HFFc6 (cell line): ENCODE data around the gene USP50. TPM values are rescaled to one million over a fixed set of nuclear protein-coding genes. Genes with fewer than 3 reads are reported as not detected.

Experiments used
- DNase-seq: peaks from one replicate; pipeline ENCODE4 v3.0.0-alpha.2; 2018
- H3K27ac Mint-ChIP-seq: 2 replicates; pipeline ENCODE4 v1.8.0; 2020; ENCODE audit warnings: mild to moderate bottlenecking, mixed read lengths
- H3K27me3 Mint-ChIP-seq: 2 replicates; pipeline ENCODE4 v1.8.0; 2021; ENCODE audit warnings: mild to moderate bottlenecking, moderate library complexity, mixed read lengths; ENCODE audit not compliant: insufficient read depth
- H3K36me3 Mint-ChIP-seq: 2 replicates; pipeline ENCODE4 v1.8.0; 2021; ENCODE audit warnings: low read depth, mixed read lengths
- H3K4me1 Mint-ChIP-seq: 2 replicates; pipeline ENCODE4 v1.8.0; 2020; ENCODE audit warnings: low read depth, mixed read lengths
- H3K4me3 Mint-ChIP-seq: 2 replicates; pipeline ENCODE4 v1.8.0; 2020; ENCODE audit warnings: mild to moderate bottlenecking, moderate library complexity, mixed read lengths
- H3K9me3 Mint-ChIP-seq: 2 replicates; pipeline ENCODE4 v1.8.0; 2020; ENCODE audit warnings: mild to moderate bottlenecking, mixed read lengths
- CTCF ChIP-seq: fragments of 200-600 bp; sonication (generic); IDR thresholded peaks from 2 replicates; pipeline ENCODE4 v1.5.0; 2021; ENCODE audit warnings: antibody characterized with exemption, mild to moderate bottlenecking
- total RNA-seq, 6 experiments: library from RNA; stranded (reverse); fragmentation: NEBNext Ultra II Directional; extraction: Animal tissue kit (Norgen Biotek cat#: 25700); gene quantifications; 2 replicates in 1 of 6; 3 replicates in 5 of 6; pipeline ENCODE4 v1.2.3, GENCODE V29; 2021

The USP50 gene
- total RNA-seq, 6 experiments from 2014 or later, result 0.25 TPM; not detected in 5

GRCh38 chr15:50556642-50557371 is 10.3 kb upstream of the USP50 start:
- Mint-ChIP-seq H3K9me3 (no peaks in the 10 kb centered on the region), H3K36me3 (no peaks in the 10 kb centered on the region; the same call in 1 of the 2 replicates), H3K4me1 (no peaks in the 10 kb centered on the region), H3K27ac (no peak overlapping the region), H3K4me3 (no peak overlapping the region), H3K27me3 (peaks cover 5% of the 10 kb centered on the region)
- no peak for DNase-seq
- TF ChIP-seq CTCF, result no peak

GRCh38 chr15:50552238-50552637 is 5.8 kb upstream of the USP50 start:
- H3K4me1 Mint-ChIP-seq, result peaks cover 5% of the 10 kb centered on the region; the same call in 1 of the 2 replicates
- TF ChIP-seq CTCF, result no peak
- no peak overlapping the region for H3K27ac Mint-ChIP-seq
- H3K27me3 Mint-ChIP-seq, result peaks cover 7% of the 10 kb centered on the region
- no peak overlapping the region for H3K4me3 Mint-ChIP-seq
- DNase-seq, result no peak
- H3K36me3 Mint-ChIP-seq, result no peaks in the 10 kb centered on the region; the same call in 1 of the 2 replicates
- H3K9me3 Mint-ChIP-seq, result no peaks in the 10 kb centered on the region

GRCh38 chr15:50549326-50549725 is 2.9 kb upstream of the USP50 start:
- Mint-ChIP-seq H3K4me1 (peaks cover 5% of the 10 kb centered on the region; the same call in 1 of the 2 replicates), H3K9me3 (no peaks in the 10 kb centered on the region), H3K27me3 (peaks cover 6% of the 10 kb centered on the region), H3K27ac (no peak overlapping the region), H3K36me3 (no peaks in the 10 kb centered on the region; the same call in 1 of the 2 replicates), H3K4me3 (no peak overlapping the region)
- no peak for DNase-seq
- TF ChIP-seq CTCF, result no peak

- no peaks in the 10 kb centered on the region for H3K9me3 Mint-ChIP-seq
- no peak for TF ChIP-seq CTCF
- no peak for DNase-seq
- no peak overlapping the region for H3K4me3 Mint-ChIP-seq
- no peaks in the 10 kb centered on the region for H3K36me3 Mint-ChIP-seq
- no peak overlapping the region for H3K27ac Mint-ChIP-seq
- H3K27me3 Mint-ChIP-seq, result peaks cover 3% of the 10 kb centered on the region
- H3K4me1 Mint-ChIP-seq, result peaks cover 23% of the 10 kb centered on the region
Observed at GRCh38 chr15:50544368-50544767, 2.1 kb downstream of the USP50 start.

- no peak for DNase-seq
- no peak for TF ChIP-seq CTCF
- no peak overlapping the region for H3K27ac Mint-ChIP-seq
- peaks cover 22% of the 10 kb centered on the region for H3K4me1 Mint-ChIP-seq
- H3K4me3 Mint-ChIP-seq, result no peak overlapping the region
- no peaks in the 10 kb centered on the region for H3K36me3 Mint-ChIP-seq
- H3K9me3 Mint-ChIP-seq, result no peaks in the 10 kb centered on the region
- H3K27me3 Mint-ChIP-seq, result peaks cover 2% of the 10 kb centered on the region
Observed at GRCh38 chr15:50543556-50543955, 2.9 kb downstream of the USP50 start.
